ENCODE results near the gene FRG1.

- TF ChIP-seq CTCF (IDR thresholded peaks at IDR 0.05; ENCODE audit: extremely low read depth in 1 of 2, insufficient read depth in 1 of 2, low read depth in 1 of 2, low read length in 2 of 2) (no peak), MYC (IDR thresholded peaks at IDR 0.05; ENCODE audit: low read depth, low read length) (no peak)
Measured at GRCh38 chr4:189973646-189974045, 33.0 kb downstream of the FRG1 start.

Data from endothelial cell of umbilical vein (primary cell).